ENCODE data around the gene AMBRA1. TPM values are rescaled to one million over a fixed set of nuclear protein-coding genes. Genes with fewer than 3 reads are reported as not detected.

AMBRA1 gene
- total RNA-seq, 1 donor from 2014 or later, result 29.4 TPM

DNA sequence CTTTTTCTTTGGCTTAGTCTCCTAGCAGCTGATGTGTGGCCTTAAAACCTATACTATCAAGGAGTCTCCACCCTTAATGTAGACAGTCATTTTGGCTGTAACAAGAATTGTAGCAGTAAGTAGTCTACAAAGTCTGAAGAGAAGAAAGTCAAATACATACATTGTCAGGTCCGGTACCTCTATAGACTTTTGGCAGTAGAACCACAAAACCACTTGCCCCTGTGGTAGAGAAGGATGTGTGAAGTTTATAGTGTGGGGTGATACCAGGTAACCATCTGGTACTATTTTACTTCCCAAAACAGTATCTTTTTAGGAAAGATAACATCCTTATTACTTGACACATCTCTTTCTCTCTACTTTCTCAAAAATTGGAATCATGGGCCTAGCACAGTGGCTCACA is 38.7 kb upstream of the AMBRA1 start:
- Histone ChIP-seq H3K9me3 (ENCODE audit: insufficient read depth, low read depth, low read length) (no peaks in the 10 kb centered on the region), H2AFZ (ENCODE audit: low read depth, low read length) (no peak overlapping the region), H3K36me3 (ENCODE audit: insufficient read depth, low read length) (peaks cover 9% of the 10 kb centered on the region), H3K27ac (ENCODE audit: low read depth, low read length) (no peak overlapping the region), H3K79me2 (ENCODE audit: insufficient read depth, low read length) (peaks cover 14% of the 10 kb centered on the region), H3K9ac (ENCODE audit: low read length) (no peak overlapping the region), H3K4me3 (ENCODE audit: insufficient read depth, low read depth, low read length) (no peak overlapping the region), H3K27me3 (ENCODE audit: insufficient read depth, low read length) (no peaks in the 10 kb centered on the region), H3K4me1 (ENCODE audit: insufficient read depth, low read length) (no peaks in the 10 kb centered on the region), H4K20me1 (ENCODE audit: insufficient read depth, low read length) (peaks cover 20% of the 10 kb centered on the region), H3K4me2 (ENCODE audit: low read length) (no peak overlapping the region)
- Mint-ChIP-seq H3K4me1 (ENCODE audit: low read depth, unreplicated experiment) (peaks cover 2% of the 10 kb centered on the region), H3K4me3 (ENCODE audit: unreplicated experiment) (no peak overlapping the region), H3K36me3 (ENCODE audit: low read depth, unreplicated experiment) (peaks cover 7% of the 10 kb centered on the region), H3K27ac (ENCODE audit: unreplicated experiment) (no peak overlapping the region), H3K27me3 (ENCODE audit: low read depth, unreplicated experiment) (no peaks in the 10 kb centered on the region), H3K9me3 (ENCODE audit: unreplicated experiment) (no peaks in the 10 kb centered on the region)
- no peak for DNase-seq (ENCODE audit: low read depth)
- TF ChIP-seq, protein P1, sequence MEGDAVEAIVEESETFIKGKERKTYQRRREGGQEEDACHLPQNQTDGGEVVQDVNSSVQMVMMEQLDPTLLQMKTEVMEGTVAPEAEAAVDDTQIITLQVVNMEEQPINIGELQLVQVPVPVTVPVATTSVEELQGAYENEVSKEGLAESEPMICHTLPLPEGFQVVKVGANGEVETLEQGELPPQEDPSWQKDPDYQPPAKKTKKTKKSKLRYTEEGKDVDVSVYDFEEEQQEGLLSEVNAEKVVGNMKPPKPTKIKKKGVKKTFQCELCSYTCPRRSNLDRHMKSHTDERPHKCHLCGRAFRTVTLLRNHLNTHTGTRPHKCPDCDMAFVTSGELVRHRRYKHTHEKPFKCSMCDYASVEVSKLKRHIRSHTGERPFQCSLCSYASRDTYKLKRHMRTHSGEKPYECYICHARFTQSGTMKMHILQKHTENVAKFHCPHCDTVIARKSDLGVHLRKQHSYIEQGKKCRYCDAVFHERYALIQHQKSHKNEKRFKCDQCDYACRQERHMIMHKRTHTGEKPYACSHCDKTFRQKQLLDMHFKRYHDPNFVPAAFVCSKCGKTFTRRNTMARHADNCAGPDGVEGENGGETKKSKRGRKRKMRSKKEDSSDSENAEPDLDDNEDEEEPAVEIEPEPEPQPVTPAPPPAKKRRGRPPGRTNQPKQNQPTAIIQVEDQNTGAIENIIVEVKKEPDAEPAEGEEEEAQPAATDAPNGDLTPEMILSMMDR (IDR thresholded peaks at IDR 0.05; ENCODE audit: insufficient read depth, low read depth, low read length), result no peak
- no peak for TF ChIP-seq EZH2 (IDR thresholded peaks at IDR 0.05; ENCODE audit: insufficient read depth, low read length)
- no peak for FAIRE-seq

DNA sequence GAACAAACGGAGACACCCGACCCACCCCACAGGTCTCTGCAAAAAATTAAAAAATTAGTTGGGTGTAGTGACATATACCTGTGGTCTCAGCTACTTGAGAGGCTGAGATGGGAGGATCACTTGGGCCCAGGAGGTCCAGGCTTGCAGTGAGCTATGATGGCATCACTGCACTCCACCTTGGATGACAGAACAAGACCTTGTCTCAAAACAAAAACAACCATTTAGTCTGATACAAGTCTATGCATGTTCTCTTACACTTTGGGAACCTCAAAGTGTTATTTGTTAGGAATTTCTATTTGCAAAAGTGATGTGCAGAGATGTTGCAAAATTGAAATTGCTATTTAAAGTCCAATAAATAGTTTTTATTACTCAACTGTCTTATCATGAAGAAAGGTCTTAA is 37.9 kb upstream of the AMBRA1 start:
- DNase-seq (ENCODE audit: low read depth) (no peak), FAIRE-seq (no peak)
- Histone ChIP-seq H3K9me3 (ENCODE audit: insufficient read depth, low read depth, low read length) (no peaks in the 10 kb centered on the region), H4K20me1 (ENCODE audit: insufficient read depth, low read length) (peaks cover 18% of the 10 kb centered on the region), H3K4me1 (ENCODE audit: insufficient read depth, low read length) (no peaks in the 10 kb centered on the region), H3K27me3 (ENCODE audit: insufficient read depth, low read length) (no peaks in the 10 kb centered on the region), H2AFZ (ENCODE audit: low read depth, low read length) (no peak overlapping the region), H3K9ac (ENCODE audit: low read length) (no peak overlapping the region), H3K4me3 (ENCODE audit: insufficient read depth, low read depth, low read length) (no peak overlapping the region), H3K36me3 (ENCODE audit: insufficient read depth, low read length) (peaks cover 9% of the 10 kb centered on the region), H3K27ac (ENCODE audit: low read depth, low read length) (no peak overlapping the region), H3K4me2 (ENCODE audit: low read length) (no peak overlapping the region), H3K79me2 (ENCODE audit: insufficient read depth, low read length) (peaks cover 16% of the 10 kb centered on the region)
- TF ChIP-seq, protein P1 (IDR thresholded peaks at IDR 0.05; ENCODE audit: insufficient read depth, low read depth, low read length), result no peak
- no peak for TF ChIP-seq EZH2 (IDR thresholded peaks at IDR 0.05; ENCODE audit: insufficient read depth, low read length)
- peaks cover 2% of the 10 kb centered on the region for H3K4me1 Mint-ChIP-seq (ENCODE audit: low read depth, unreplicated experiment)
- H3K9me3 Mint-ChIP-seq (ENCODE audit: unreplicated experiment), result no peaks in the 10 kb centered on the region
- H3K27me3 Mint-ChIP-seq (ENCODE audit: low read depth, unreplicated experiment), result no peaks in the 10 kb centered on the region
- no peak overlapping the region for H3K27ac Mint-ChIP-seq (ENCODE audit: unreplicated experiment)
- H3K36me3 Mint-ChIP-seq (ENCODE audit: low read depth, unreplicated experiment), result peaks cover 8% of the 10 kb centered on the region
- H3K4me3 Mint-ChIP-seq (ENCODE audit: unreplicated experiment), result no peak overlapping the region

DNA sequence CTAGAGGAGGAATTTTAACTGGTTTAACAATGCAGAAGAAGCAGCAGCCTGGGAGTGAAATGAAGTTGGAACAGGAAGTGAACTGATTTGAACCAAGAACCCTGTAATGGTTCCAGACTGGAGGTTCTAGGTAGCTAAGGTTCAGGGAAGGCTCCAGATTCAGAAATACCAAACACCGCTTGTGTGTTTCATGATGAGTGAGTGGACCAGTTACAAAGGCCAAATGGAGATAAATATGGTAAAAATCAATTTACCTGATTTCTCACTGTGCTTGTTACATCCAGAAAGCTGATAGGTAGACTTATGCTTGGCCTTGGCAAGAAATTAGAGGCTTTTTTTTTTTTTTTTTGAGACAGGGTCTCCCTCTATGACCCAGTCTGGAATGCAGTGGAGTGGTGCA is 36.4 kb upstream of the AMBRA1 start:
- Mint-ChIP-seq H3K4me1 (ENCODE audit: low read depth, unreplicated experiment) (peaks cover 2% of the 10 kb centered on the region), H3K9me3 (ENCODE audit: unreplicated experiment) (no peaks in the 10 kb centered on the region), H3K36me3 (ENCODE audit: low read depth, unreplicated experiment) (peaks cover 19% of the 10 kb centered on the region), H3K4me3 (ENCODE audit: unreplicated experiment) (no peak overlapping the region), H3K27ac (ENCODE audit: unreplicated experiment) (no peak overlapping the region), H3K27me3 (ENCODE audit: low read depth, unreplicated experiment) (no peaks in the 10 kb centered on the region)
- DNase-seq (ENCODE audit: low read depth) (no peak), FAIRE-seq (no peak)
- H2AFZ ChIP-seq (ENCODE audit: low read depth, low read length), result no peak overlapping the region
- H4K20me1 ChIP-seq (ENCODE audit: insufficient read depth, low read length), result peaks cover 24% of the 10 kb centered on the region
- no peaks in the 10 kb centered on the region for H3K9me3 ChIP-seq (ENCODE audit: insufficient read depth, low read depth, low read length)
- no peaks in the 10 kb centered on the region for H3K27me3 ChIP-seq (ENCODE audit: insufficient read depth, low read length)
- H3K4me1 ChIP-seq (ENCODE audit: insufficient read depth, low read length), result no peaks in the 10 kb centered on the region
- peaks cover 14% of the 10 kb centered on the region for H3K36me3 ChIP-seq (ENCODE audit: insufficient read depth, low read length)
- H3K4me2 ChIP-seq (ENCODE audit: low read length), result no peak overlapping the region
- no peak overlapping the region for H3K4me3 ChIP-seq (ENCODE audit: insufficient read depth, low read depth, low read length)
- H3K27ac ChIP-seq (ENCODE audit: low read depth, low read length), result no peak overlapping the region
- no peak overlapping the region for H3K9ac ChIP-seq (ENCODE audit: low read length)
- peaks cover 31% of the 10 kb centered on the region for H3K79me2 ChIP-seq (ENCODE audit: insufficient read depth, low read length)
- TF ChIP-seq, protein P1 (IDR thresholded peaks at IDR 0.05; ENCODE audit: insufficient read depth, low read depth, low read length), result no peak
- no peak for TF ChIP-seq EZH2 (IDR thresholded peaks at IDR 0.05; ENCODE audit: insufficient read depth, low read length)
